HG03045 (cell line): ENCODE data around the gene CPSF2.

ENCODE experiments used
- ATAC-seq: cut with Tn5 transposase; IDR thresholded peaks from one replicate; pipeline ENCODE4 v1.9.1; 2021; ENCODE audit warnings: mild to moderate bottlenecking, moderate library complexity; ENCODE audit not compliant: unreplicated experiment

Gene CPSF2

DNA sequence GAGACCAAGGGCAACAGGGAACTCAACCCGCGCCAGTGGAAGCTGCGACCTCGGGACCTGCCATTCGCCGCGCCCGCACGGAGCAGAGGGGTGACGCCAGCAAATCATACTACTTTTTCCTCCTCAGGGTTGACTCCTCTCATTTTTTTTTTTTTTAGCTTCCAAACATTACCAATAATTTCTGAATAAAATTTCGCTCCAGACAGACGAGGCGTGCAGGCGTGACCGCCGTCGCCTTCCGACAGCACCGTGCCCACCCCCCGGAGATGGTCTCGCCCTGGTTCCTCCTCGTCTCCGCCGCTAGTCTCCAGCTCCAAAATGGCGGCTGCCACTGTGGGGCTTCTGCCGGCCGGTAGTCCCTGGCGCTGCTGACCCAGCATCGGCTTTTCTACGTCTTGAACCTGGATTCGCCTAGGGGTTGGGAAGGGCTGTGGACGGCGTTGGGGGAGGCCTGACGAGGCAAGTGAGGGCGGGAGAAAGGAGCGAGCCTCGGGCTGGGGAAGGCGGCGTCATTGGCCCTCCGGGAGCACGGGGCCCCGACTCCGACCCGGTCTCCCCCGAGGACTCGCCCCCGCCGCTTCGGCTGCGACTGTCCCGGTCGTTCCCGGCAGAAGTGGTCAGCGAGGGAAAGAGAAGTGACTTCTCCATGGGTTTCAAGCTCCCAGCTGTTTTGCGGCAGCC is at the start of gene CPSF2, which contains the start of gene NDUFB1:
CPSF2 (plus strand) TSS at position 300 of the 681 bp plus-strand sequence. CDS start 9,016 bp downstream, outside the sequence.
NDUFB1 (minus strand) TSS at position 37 of the 681 bp plus-strand sequence. CDS start 4,069 bp downstream, outside the sequence.
- peak; percentile 90 for ATAC-seq

DNA sequence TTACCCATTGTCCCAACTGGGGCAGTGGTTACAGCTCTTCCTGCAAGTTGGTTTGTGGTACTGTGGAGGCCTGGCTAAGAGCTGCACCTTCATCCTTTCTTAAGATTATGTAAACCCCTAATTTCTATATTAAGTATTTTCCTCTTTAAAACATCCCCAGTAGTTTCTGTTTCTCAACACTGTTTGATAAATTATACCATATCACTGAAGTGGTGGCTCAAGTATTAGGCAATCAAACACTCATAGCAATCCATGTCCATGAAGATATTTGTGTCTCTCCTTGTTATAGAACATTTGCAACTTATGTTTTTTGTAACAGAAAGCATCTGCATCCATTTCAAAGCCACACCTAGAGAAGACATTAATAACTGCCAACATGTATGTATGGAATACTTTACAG is 47.2 kb upstream of the CPSF2 start:
- no peak for ATAC-seq

DNA sequence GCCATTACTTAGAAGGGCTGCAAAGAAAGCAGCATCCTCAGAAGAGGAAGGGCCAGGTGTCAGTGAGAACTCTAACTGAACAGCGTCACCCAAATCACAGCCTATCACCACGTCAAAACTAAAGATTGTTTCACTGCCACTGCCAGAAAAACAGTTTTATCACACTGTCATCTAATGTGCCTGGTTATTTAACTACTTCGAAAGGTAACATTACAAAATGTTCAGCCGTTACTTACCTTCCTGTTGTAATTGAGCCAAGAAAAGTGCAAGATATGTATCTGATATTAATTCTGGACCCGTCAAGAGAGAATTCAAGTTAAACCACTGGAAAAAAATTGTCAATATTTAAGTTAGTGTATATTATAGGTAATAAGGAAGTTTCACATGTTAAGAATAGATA is 33.3 kb upstream of the CPSF2 start:
- ATAC-seq, result no peak

DNA sequence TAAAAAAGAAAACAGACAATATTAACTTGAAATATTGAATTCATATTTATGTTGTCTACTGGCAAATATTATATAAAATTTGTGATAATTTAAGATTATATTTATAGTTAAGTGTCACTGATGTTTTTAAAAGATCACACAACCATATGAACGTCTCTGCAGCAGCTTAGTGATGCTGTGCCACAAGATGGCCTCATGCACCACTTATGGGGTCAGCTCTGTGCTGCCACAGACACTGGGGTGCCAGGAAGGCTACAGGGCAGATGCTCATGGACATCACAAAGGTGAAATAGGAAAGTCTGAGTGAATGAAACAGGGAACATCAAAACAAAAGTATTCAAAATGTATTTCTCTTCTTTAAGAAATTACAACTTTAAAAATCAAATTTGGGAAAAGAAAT is 28.4 kb upstream of the CPSF2 start:
- no peak for ATAC-seq

DNA sequence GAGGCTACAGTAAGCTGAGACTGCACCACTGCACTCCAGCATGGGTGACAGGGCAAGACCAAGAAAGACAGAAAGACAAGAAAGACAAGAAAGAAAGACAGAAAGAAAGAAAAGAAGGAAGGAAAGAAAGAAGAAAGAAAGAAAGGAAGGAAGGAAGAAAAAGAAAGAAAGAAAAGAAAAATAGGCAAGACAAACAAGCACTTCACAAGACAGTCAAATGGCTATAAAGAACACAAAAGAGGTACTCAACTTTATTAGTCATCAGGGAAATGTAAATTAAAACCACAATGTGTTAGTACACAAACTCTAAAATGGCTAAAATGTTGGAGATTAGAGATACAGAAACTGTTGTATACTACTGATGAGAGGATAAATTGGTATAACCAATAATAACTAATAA is 22.0 kb upstream of the CPSF2 start:
- ATAC-seq, result no peak

DNA sequence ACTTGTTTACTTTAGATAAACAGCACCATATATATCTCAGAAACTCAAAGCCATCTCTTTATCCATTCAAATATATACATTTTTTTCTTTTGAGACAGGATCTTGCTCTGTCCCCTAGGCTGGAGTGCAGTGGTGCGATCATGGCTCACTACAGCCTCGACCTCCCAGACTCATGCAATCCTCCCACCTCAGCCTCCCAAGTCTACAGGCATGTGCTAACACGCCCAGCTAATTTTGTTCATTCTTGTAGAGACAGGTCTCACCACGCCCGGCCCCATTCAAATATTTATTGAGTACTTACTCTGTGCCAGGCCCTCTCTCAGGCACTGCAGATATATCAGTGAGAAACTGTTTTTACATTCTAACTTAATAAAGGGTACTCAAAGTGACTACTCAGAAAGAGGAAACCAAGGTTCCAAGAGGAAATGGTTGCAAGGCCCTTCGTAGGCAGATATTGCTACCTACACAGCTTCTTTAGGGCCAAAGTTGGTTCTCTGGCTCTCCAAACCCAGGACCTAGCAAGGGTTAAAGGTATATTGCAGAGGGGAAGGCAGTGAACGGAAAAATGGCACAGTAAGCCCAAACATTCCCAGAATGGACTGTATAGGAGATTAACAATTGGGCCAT is 18.3 kb upstream of the CPSF2 start:
- no peak for ATAC-seq

DNA sequence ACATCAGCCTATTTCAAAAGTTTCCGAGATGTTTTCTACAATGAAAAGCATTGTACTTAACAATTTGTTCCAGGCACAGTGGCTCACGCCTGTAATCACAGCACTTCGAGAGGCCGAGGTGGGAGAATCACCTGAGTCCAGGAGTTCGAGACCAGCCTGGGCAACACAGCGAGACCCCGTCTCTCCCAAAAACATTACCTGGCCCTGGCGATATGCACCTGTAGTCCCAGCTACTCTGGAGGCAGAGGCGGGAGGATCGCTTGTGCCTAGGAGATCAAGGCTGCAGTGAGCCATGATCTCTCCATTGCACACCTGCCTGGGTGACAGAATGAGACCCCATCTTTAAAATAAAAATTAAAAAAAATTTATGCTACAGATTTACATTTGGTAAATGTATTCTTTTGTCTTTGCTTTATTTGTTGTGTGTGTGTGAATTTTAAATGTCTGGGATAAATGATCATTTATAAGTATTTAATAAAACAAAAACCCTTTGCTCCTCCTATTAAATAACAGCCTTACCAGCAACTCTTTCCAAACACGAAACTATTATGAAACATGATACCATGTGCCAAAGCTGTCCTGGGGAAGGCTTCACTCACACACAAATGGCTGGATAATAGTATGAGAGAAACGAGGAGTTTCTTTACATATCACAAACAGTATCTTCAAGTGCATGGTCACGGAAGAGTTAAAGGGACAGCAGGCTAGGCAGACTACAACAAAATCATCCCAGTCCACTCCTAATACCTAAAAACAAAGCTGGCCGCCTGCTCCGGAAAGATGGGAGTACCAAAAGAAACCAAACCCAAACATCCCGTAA is 16.5 kb upstream of the CPSF2 start:
- ATAC-seq, result no peak

DNA sequence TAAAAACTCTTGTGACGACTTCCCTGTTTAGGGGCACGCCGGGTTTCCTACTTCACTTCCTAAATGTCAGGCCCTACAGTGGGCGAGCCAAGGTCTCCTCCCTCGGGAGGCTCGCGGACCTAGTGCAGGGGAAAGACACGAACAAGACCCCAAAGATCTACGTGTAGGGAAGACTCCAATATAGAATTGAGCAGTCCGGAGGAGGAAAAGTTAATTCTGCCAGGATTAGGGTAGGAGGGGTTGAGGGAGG is 16.0 kb upstream of the CPSF2 start:
- peak; percentile 7 for ATAC-seq

DNA sequence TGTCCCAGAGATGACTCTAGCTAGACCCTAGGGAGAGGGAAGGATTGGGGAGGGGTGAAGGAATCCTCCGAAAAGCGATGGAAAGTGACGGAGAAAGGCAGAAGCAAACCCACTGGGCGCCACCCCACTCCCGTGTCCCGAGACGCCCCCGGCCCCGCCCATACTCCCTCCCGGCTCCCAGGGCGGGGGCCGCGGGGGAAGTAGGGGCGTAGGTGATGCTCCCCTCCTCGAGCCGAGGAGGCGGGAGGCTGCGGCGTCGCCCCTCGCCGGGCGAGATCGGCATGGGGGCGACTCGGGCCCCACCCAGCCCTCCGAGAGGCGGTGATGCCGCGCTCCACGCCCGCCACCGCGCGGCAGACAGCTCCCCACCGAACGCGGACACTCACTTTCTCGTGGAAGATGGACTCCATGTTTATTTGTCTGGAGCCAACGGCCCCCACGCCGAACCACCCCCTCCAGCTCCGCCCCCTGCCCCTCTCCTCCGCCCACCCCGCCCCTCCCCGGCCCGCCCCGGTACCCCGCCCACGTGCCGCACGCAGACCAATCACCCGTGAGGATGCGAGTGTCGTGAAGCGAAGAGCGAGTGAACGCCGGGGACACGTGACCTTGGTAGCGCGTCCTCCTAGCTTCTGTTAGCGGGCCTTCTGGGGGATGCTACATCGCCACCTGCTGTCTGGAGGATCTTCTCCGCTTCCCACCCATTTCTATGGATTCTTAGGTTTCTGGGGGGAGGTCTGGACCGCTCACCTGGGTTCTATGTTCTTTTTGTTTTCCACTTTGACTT is 15.4 kb upstream of the CPSF2 start, which contains the start of gene ATXN3:
ATXN3 (minus strand) TSS at position 440 of the 784 bp plus-strand sequence; CDS start at position 410, 30 bp downstream.
- ATAC-seq, result peak; percentile 88

DNA sequence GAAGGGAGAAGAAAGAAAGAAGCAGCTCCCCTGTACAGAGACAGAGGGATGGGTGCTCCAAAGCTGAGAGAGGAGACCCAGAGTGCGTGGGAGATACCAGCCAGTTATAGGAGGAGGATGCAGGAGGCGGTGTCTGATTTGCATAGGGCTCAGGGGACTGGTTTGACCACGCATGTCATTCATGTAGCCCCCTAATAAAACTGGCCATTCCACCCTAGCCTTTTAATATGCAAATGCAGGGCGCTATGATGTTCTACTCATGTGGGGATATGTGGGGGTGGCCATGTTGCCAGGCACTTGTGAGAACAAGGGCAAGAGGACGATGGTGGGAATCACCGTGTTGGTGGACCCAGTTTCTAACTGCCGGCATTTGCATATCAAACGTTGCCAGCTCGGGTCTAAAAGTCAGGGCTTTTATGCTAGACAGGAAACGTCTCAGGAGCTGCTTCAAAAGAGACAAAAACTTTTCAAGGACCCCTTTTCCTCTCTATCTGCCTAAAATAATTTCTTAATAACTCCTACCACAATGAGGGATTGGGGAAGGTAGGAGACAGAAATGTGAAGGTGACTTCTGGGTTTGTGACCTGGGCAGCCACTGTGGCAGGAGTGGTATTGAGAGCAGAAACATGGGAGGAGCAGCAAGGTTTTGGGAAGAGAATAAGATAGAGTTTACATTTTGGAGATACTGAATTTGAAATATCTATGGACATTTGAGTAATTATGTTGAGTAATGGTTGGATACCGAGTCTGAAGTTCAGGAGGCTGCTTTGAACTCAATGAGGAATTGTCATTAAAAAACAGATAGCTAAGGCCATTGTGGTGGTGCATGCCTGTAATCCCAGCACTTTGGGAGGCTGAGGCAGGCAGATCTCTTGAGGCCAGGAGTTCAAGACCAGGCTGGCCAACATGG is 13.2 kb upstream of the CPSF2 start:
- no peak for ATAC-seq

DNA sequence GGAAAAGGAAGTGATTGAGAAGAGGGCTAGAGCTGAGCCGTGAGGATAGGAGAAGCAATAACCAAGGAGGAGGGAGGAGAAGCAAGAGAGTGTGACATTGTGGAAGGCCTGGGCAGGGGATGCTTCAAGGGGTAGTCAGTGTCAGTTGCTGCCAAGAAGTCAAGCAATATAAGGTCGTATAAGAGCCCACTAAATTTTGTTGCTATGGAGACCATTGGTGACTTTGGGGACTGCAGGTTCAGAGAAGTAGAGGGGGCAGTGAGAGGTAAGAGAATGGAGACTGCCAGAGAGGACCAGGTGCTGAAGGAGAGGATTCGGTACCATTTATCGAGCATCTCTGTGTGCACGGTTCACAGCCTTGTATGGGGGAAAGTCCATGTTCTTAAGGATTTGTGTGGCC is 12.3 kb upstream of the CPSF2 start:
- no peak for ATAC-seq

DNA sequence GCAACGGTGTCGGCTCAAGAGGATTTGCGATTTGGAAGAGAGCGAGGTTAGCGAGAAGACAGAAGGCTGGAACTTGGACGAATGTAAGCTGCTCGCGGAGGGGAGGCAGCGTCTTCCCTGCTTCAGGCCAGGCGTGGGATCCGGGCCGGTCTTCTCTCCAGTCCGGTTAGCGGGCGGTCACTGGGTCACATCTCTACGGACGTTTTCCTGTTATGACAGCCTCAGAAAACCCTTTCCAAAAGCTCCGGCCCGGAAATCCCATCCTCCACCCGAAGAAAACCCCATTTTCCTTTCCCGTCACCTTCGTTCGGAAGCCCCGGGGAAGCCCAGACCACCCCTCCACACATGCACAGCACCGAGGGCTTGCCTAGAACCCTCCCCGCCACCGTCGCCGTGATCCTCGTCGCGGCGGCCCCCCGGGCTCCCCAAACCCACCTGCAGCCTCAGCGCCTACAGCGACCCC is 531 bp upstream of the CPSF2 start:
- peak; percentile 23 for ATAC-seq

DNA sequence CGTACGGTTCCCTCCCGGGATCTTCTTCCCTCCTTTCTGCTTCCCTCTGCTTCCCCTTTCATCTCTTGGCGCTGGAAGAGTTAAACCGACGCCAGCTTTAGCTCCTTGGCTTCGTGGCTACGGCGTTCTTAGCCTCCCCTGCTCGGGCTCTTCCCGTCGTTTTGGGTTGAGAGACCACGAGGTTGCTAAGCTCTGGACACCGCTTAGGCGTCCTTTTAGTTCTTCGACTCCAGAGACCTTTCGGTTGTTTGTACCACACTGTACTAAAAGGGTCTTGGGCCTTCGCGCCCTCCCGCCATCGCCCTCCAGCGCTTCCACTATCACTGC is 545 bp downstream of the CPSF2 start:
- ATAC-seq, result peak; percentile 6

DNA sequence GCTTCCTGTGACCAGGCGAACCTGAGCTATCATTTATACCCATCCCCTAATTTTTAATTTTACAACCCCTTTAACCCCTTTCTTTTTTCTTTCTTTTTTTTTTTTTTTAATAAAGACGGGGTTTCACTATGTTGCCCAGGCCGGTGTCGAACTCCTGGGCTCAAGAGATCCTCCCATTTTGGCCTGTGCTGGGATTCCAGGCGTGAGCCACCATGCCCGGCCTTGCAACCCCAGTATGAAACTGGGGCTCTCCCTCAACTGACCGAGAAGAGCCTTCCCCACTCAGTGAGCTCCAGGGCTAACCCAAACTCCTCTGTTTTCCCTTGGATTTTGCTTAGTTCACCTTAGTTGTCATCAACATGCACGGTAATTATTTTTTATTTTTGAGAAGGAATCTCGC is 992 bp downstream of the CPSF2 start:
- no peak for ATAC-seq

DNA sequence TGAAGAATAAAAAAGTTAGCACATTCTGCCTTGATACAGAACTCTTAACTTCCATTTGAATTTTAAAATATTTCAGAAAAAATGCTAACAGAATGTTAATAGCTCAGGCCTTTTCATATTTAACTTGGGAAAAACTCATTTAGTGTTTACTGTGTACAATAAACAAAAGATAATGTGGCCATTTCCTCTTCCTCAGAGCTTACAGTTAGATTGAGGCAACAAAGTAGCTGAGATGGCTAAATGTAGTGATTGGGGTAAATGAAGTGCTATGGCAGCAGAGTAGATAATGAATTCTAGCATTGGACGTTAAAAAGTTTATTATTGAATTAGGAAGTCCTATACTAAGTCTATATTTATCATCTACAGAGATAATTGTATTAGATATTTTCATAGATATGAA is 12.7 kb downstream of the CPSF2 start:
- ATAC-seq, result no peak

DNA sequence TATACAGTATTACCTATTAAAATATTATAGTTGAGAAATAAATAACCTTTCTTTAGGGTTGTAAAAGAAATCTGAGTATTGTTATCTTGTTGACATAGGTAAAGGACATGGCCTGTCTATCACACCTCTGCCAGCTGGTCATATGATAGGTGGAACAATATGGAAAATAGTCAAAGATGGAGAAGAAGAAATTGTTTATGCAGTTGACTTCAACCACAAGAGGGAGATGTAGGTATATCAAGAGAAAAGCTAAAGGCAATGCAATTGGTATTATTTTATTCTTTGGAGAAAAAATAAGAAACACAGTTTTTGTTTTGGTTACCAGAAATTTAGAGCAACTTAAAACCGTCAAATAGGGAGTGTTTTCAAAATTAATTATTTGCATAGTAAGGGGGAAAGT is 13.5 kb downstream of the CPSF2 start:
- no peak for ATAC-seq

DNA sequence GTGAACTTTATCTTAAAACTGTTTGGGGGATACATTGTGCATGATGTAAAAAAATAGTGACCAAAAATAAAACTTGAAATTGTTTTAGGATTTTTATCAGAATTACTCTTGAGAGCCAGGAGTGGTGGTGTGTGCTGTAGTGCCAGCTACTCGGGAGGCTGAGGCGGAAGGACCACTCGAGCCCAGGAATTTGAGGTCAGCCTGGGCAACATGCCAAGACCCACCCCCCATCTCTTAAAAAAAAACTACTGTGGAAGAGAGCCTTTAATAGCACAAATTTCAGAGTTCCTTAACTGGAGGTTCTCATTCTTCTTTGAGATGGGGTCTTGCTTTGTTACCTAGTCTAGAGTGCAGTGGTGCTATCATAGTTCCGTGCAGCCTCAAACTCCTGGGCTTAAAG is 21.5 kb downstream of the CPSF2 start:
- ATAC-seq, result no peak

DNA sequence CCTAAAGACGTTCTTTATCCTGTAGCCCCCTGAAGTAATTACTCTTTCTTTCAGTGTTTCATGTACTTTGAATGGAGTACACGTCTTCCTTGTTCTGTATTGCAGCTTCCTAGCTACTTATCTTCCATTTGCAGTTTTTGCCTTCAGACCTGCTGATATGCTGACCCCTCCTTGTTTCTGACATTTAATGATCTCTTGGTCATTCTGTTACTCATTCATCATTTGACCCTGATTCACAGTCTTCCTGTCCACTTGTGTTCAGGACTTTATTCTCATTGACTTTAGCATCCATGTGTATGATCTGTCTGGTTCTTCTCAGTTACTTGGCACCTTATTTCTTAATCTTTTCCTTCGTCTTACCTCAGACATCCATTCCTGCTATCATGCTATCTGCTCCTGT is 22.2 kb downstream of the CPSF2 start:
- ATAC-seq, result no peak

DNA sequence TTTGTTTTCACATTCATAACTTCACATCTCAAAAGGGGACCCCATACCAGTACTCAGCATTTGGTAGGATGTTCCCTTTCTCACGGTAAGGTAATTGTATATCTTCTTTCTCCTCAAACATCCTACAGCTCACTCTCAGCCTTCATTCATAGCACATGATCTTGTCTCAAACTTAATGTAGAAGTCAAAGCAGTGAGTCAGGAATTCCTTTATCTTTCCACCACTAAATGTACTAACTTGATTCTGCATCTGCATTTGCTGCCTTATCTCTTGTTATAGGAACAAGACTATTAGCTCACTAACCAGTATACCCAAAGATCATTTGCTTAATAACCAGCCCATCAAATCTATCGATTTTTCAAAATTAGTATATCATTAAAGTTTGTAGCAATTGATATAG is 22.9 kb downstream of the CPSF2 start:
- ATAC-seq, result no peak

DNA sequence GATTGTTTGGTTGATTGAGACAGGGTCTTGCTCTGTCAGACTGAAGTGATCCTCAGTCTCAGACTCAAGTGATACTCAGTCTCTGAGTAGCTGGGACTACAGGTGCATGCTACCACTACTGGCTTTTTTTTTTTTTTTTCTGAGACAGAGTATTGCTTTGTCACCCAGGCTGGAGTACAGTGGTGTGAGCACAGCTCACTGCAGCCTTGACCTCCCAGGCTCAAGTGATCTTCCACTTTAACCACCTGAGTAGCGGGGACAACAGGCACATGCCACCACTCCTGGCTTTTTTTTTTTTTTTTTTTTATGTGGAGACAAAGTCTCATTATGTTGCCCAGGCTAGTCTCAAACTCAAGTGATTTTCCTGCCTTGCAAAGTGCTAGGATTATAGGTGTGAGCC is 31.8 kb downstream of the CPSF2 start:
- no peak for ATAC-seq
